Activated naive CD8-positive, alpha-beta T cell treated with anti-CD3 and anti-CD28 coated beads, Interleukin-2, amount 50 U/mL, for 24 hours (primary cell): ENCODE results near the gene NLGN3.

Experiments used
- ATAC-seq: fragments of 150-1000 bp; cut with Tn5 transposase; one replicate; pipeline ENCODE4 v1.10.0; 2021
- DNase-seq: peaks from one replicate; pipeline ENCODE4 v3.0.0; 2021
- H3K27ac Mint-ChIP-seq: one replicate; pipeline ENCODE4 v1.8.0; 2021; ENCODE audit warnings: mild to moderate bottlenecking, mixed read lengths
- H3K27me3 Mint-ChIP-seq: one replicate; pipeline ENCODE4 v1.8.0; 2021; ENCODE audit warnings: mixed read lengths
- H3K36me3 Mint-ChIP-seq: one replicate; pipeline ENCODE4 v1.8.0; 2021; ENCODE audit warnings: low read depth, mixed read lengths
- H3K4me1 Mint-ChIP-seq: one replicate; pipeline ENCODE4 v1.8.0; 2021; ENCODE audit warnings: mixed read lengths
- H3K4me3 Mint-ChIP-seq: one replicate; pipeline ENCODE4 v1.8.0; 2021; ENCODE audit warnings: mild to moderate bottlenecking, moderate library complexity, mixed read lengths
- H3K9me3 Mint-ChIP-seq: one replicate; pipeline ENCODE4 v1.8.0; 2021; ENCODE audit warnings: mixed read lengths

Gene NLGN3

GRCh38 chrX:71144651-71145050 is at the start of gene NLGN3:
NLGN3 (plus strand) TSS chrX:71144841; CDS start chrX:71147750, 2,909 bp downstream.
- ATAC-seq (no peak), DNase-seq (no peak)
- no peaks in the 10 kb centered on the region for H3K27me3 Mint-ChIP-seq
- H3K36me3 Mint-ChIP-seq, result no peaks in the 10 kb centered on the region
- H3K4me1 Mint-ChIP-seq, result peaks cover 11% of the 10 kb centered on the region
- no peak within 1 kb of the TSS for H3K4me3 Mint-ChIP-seq
- H3K9me3 Mint-ChIP-seq, result no peaks in the 10 kb centered on the region
- no peak within 1 kb of the TSS for H3K27ac Mint-ChIP-seq

- ATAC-seq (no peak), DNase-seq (no peak)
- Mint-ChIP-seq H3K9me3 (no peaks in the 10 kb centered on the region), H3K27me3 (no peaks in the 10 kb centered on the region), H3K4me3 (peak overlapping the region; percentile 87), H3K4me1 (peaks cover 24% of the 10 kb centered on the region), H3K36me3 (no peaks in the 10 kb centered on the region), H3K27ac (peak overlapping the region; percentile 84)
These were observed 49.6 kb upstream of the NLGN3 start for GRCh38 chrX:71095033-71095432.

GRCh38 chrX:71095555-71095980 is 49.1 kb upstream of the NLGN3 start, which contains the start of gene FOXO4:
FOXO4 (plus strand) TSS chrX:71095851; CDS start chrX:71096529, 678 bp downstream.
- peak; percentile 93 for ATAC-seq
- Mint-ChIP-seq H3K9me3 (no peaks in the 10 kb centered on the region), H3K4me1 (peaks cover 26% of the 10 kb centered on the region), H3K27ac (peak within 1 kb of the TSS; percentile 84), H3K36me3 (no peaks in the 10 kb centered on the region), H3K27me3 (no peaks in the 10 kb centered on the region), H3K4me3 (peak within 1 kb of the TSS; percentile 87)
- DNase-seq, result peak; percentile 86

GRCh38 chrX:71095981-71096759 is 48.5 kb upstream of the NLGN3 start:
- H3K36me3 Mint-ChIP-seq, result no peaks in the 10 kb centered on the region
- H3K27ac Mint-ChIP-seq, result peak overlapping the region; percentile 84
- no peak for DNase-seq
- peak; percentile 27 for ATAC-seq
- peaks cover 31% of the 10 kb centered on the region for H3K4me1 Mint-ChIP-seq
- H3K9me3 Mint-ChIP-seq, result no peaks in the 10 kb centered on the region
- no peaks in the 10 kb centered on the region for H3K27me3 Mint-ChIP-seq
- peak overlapping the region; percentile 87 for H3K4me3 Mint-ChIP-seq

- Mint-ChIP-seq H3K4me3 (peak overlapping the region; percentile 87), H3K36me3 (no peaks in the 10 kb centered on the region), H3K4me1 (peaks cover 37% of the 10 kb centered on the region), H3K27me3 (no peaks in the 10 kb centered on the region), H3K27ac (no peak overlapping the region), H3K9me3 (no peaks in the 10 kb centered on the region)
- DNase-seq (no peak), ATAC-seq (no peak)
These were observed 47.9 kb upstream of the NLGN3 start for GRCh38 chrX:71096760-71097032.

- H3K4me1 Mint-ChIP-seq, result peaks cover 52% of the 10 kb centered on the region
- no peak overlapping the region for H3K4me3 Mint-ChIP-seq
- DNase-seq (peak; percentile 72), ATAC-seq (peak; percentile 48)
- H3K27ac Mint-ChIP-seq, result no peak overlapping the region
- no peaks in the 10 kb centered on the region for H3K36me3 Mint-ChIP-seq
- no peaks in the 10 kb centered on the region for H3K9me3 Mint-ChIP-seq
- no peaks in the 10 kb centered on the region for H3K27me3 Mint-ChIP-seq
These were observed 46.3 kb upstream of the NLGN3 start for GRCh38 chrX:71098302-71098701.

- Mint-ChIP-seq H3K4me3 (no peak overlapping the region), H3K27ac (no peak overlapping the region), H3K36me3 (no peaks in the 10 kb centered on the region), H3K4me1 (peaks cover 59% of the 10 kb centered on the region), H3K9me3 (no peaks in the 10 kb centered on the region), H3K27me3 (no peaks in the 10 kb centered on the region)
- DNase-seq, result no peak
- ATAC-seq, result no peak
These were observed 45.6 kb upstream of the NLGN3 start for GRCh38 chrX:71098951-71099506.

GRCh38 chrX:71099736-71100135 is 44.9 kb upstream of the NLGN3 start:
- DNase-seq (no peak), ATAC-seq (no peak)
- peaks cover 66% of the 10 kb centered on the region for H3K4me1 Mint-ChIP-seq
- H3K36me3 Mint-ChIP-seq, result peaks cover 2% of the 10 kb centered on the region
- no peaks in the 10 kb centered on the region for H3K27me3 Mint-ChIP-seq
- no peaks in the 10 kb centered on the region for H3K9me3 Mint-ChIP-seq
- H3K4me3 Mint-ChIP-seq, result no peak overlapping the region
- H3K27ac Mint-ChIP-seq, result no peak overlapping the region

- Mint-ChIP-seq H3K9me3 (no peaks in the 10 kb centered on the region), H3K27ac (no peak overlapping the region), H3K4me3 (no peak overlapping the region), H3K27me3 (no peaks in the 10 kb centered on the region), H3K4me1 (peaks cover 69% of the 10 kb centered on the region), H3K36me3 (peaks cover 7% of the 10 kb centered on the region)
- ATAC-seq (no peak), DNase-seq (no peak)
These were observed 43.8 kb upstream of the NLGN3 start for GRCh38 chrX:71100581-71101505.

GRCh38 chrX:71102292-71102691 is 42.3 kb upstream of the NLGN3 start:
- no peaks in the 10 kb centered on the region for H3K27me3 Mint-ChIP-seq
- ATAC-seq (no peak), DNase-seq (no peak)
- peak overlapping the region; percentile 91 for H3K27ac Mint-ChIP-seq
- H3K4me1 Mint-ChIP-seq, result peaks cover 80% of the 10 kb centered on the region
- H3K9me3 Mint-ChIP-seq, result no peaks in the 10 kb centered on the region
- no peak overlapping the region for H3K4me3 Mint-ChIP-seq
- H3K36me3 Mint-ChIP-seq, result peaks cover 19% of the 10 kb centered on the region

- ATAC-seq, result peak; percentile 53
These were observed 41.3 kb upstream of the NLGN3 start for GRCh38 chrX:71103110-71103983.

GRCh38 chrX:71105628-71106027 is 39.0 kb upstream of the NLGN3 start:
- H3K4me1 Mint-ChIP-seq, result peaks cover 73% of the 10 kb centered on the region
- ATAC-seq (no peak), DNase-seq (no peak)
- peak overlapping the region; percentile 78 for H3K27ac Mint-ChIP-seq
- H3K36me3 Mint-ChIP-seq, result peaks cover 51% of the 10 kb centered on the region
- peak overlapping the region; percentile 67 for H3K4me3 Mint-ChIP-seq
- H3K9me3 Mint-ChIP-seq, result no peaks in the 10 kb centered on the region
- H3K27me3 Mint-ChIP-seq, result no peaks in the 10 kb centered on the region

More at GRCh38 chrX:71103110-71103983, 41.3 kb upstream of the NLGN3 start:
- H3K9me3 Mint-ChIP-seq, result no peaks in the 10 kb centered on the region
- H3K27me3 Mint-ChIP-seq, result no peaks in the 10 kb centered on the region
- H3K4me1 Mint-ChIP-seq, result peaks cover 84% of the 10 kb centered on the region
- H3K36me3 Mint-ChIP-seq, result peaks cover 30% of the 10 kb centered on the region
- peak overlapping the region; percentile 91 for H3K27ac Mint-ChIP-seq
- peak overlapping the region; percentile 79 for H3K4me3 Mint-ChIP-seq
- peak; percentile 74 for DNase-seq

GRCh38 chrX:71106427-71106826 is 38.2 kb upstream of the NLGN3 start, which contains the start of gene CXorf65:
CXorf65 (minus strand) TSS chrX:71106740; CDS start chrX:71106556, 184 bp downstream.
- Mint-ChIP-seq H3K9me3 (no peaks in the 10 kb centered on the region), H3K4me3 (peak within 1 kb of the TSS; percentile 99), H3K4me1 (peaks cover 66% of the 10 kb centered on the region), H3K36me3 (peaks cover 59% of the 10 kb centered on the region), H3K27me3 (no peaks in the 10 kb centered on the region), H3K27ac (peak within 1 kb of the TSS; percentile 95)
- no peak for DNase-seq
- peak; percentile 63 for ATAC-seq

GRCh38 chrX:71107245-71107644 is 37.4 kb upstream of the NLGN3 start:
- Mint-ChIP-seq H3K4me3 (peak overlapping the region; percentile 99), H3K4me1 (peaks cover 65% of the 10 kb centered on the region), H3K36me3 (peaks cover 59% of the 10 kb centered on the region), H3K27me3 (no peaks in the 10 kb centered on the region), H3K27ac (peak overlapping the region; percentile 95), H3K9me3 (no peaks in the 10 kb centered on the region)
- no peak for ATAC-seq
- no peak for DNase-seq
